Measurements from ENCODE around the gene MTUS2. TPM values are rescaled to one million over a fixed set of nuclear protein-coding genes. Genes with fewer than 3 reads are reported as not detected.

MTUS2 gene
- total RNA-seq, 1 donor from 2014 or later = 0.67 TPM

DNA sequence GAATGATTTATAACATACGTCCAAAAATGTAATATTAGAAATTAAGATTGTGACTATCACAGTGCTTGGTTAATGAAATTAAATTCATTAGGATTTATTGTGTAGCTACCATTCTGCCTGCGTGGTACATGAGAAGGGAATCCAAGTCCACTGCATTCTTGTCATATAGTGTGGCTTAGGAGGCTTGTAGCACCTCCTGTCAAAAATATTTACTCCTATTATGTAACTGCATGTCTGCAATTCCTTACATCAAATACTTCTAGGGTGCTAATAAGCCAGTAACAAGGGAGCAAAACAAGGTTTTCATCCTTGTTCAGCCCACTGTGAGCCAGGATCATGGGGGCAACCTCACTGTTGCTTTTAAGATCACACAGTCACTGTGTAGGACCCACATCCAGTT lies 576.3 kb downstream of the MTUS2 start:
- Histone ChIP-seq H3K4me1 (no peaks in the 10 kb centered on the region), H3K27ac (no peak overlapping the region)
- DNase-seq (ENCODE audit: low spot score) = no peak

DNA sequence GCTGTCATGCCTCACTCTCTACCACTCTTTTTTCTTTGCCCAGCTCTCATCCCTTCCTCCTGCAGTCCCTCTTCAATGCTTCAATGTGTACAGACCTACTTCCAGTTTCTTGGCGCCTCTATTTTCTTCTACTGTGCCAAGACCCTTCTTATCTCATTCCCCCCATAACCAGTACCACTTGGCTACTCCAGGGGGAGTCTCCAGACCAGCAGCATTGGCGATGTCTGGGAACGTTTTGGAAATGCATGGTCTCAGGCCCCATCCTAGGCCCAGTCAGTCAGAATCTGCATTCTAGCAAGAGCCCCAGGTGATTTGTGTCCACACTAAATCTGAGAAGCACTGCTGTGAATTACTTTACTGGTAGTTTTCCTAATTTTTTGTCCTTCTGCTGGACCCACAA lies 577.1 kb downstream of the MTUS2 start:
- no peaks in the 10 kb centered on the region for H4K20me1 ChIP-seq (ENCODE audit: low read depth)
- H3K36me3 ChIP-seq = no peaks in the 10 kb centered on the region
- no peak overlapping the region for H3K4me3 ChIP-seq
- Mint-ChIP-seq H3K36me3 (no peaks in the 10 kb centered on the region), H3K9me3 (no peaks in the 10 kb centered on the region), H3K27ac (no peak overlapping the region), H3K4me3 (no peak overlapping the region), H3K4me1 (no peaks in the 10 kb centered on the region), H3K27me3 (ENCODE audit: insufficient read depth, low read depth) (no peaks in the 10 kb centered on the region)
- TF ChIP-seq EZH2 (IDR thresholded peaks at IDR 0.05) (no peak), EZH2phosphoT487 (IDR thresholded peaks at IDR 0.05) (no peak), CTCF (IDR thresholded peaks at IDR 0.05) (peak; percentile 28)
- H3K4me2 ChIP-seq = no peak overlapping the region
- H3K27ac ChIP-seq = no peak overlapping the region
- no peaks in the 10 kb centered on the region for H3K4me1 ChIP-seq
- no peak for DNase-seq (ENCODE audit: low spot score)
- H3K9ac ChIP-seq = no peak overlapping the region
- H3K9me3 ChIP-seq (ENCODE audit: low read depth) = no peaks in the 10 kb centered on the region
- H3K27me3 ChIP-seq = no peaks in the 10 kb centered on the region
- no peaks in the 10 kb centered on the region for H3F3A ChIP-seq (ENCODE audit: low read depth)
- H2AFZ ChIP-seq (replicated peaks) = no peak overlapping the region
- H3K79me2 ChIP-seq (ENCODE audit: low read depth) = no peaks in the 10 kb centered on the region

More for the DNA sequence above, 576.3 kb downstream of the MTUS2 start:
- H3K4me3 Mint-ChIP-seq = no peak overlapping the region
- Histone ChIP-seq H3K4me2 (no peak overlapping the region), H3K36me3 (no peaks in the 10 kb centered on the region), H3K9ac (no peak overlapping the region), H2AFZ (replicated peaks) (no peak overlapping the region), H4K20me1 (ENCODE audit: low read depth) (no peaks in the 10 kb centered on the region), H3K79me2 (ENCODE audit: low read depth) (no peaks in the 10 kb centered on the region), H3F3A (ENCODE audit: low read depth) (no peaks in the 10 kb centered on the region), H3K27me3 (no peaks in the 10 kb centered on the region), H3K9me3 (ENCODE audit: low read depth) (no peaks in the 10 kb centered on the region), H3K4me3 (no peak overlapping the region)
- no peaks in the 10 kb centered on the region for H3K36me3 Mint-ChIP-seq
- H3K27ac Mint-ChIP-seq = no peak overlapping the region
- TF ChIP-seq EZH2 (IDR thresholded peaks at IDR 0.05) = no peak
- TF ChIP-seq EZH2phosphoT487 (IDR thresholded peaks at IDR 0.05) = no peak
- H3K4me1 Mint-ChIP-seq = no peaks in the 10 kb centered on the region
- no peaks in the 10 kb centered on the region for H3K27me3 Mint-ChIP-seq (ENCODE audit: insufficient read depth, low read depth)
- no peaks in the 10 kb centered on the region for H3K9me3 Mint-ChIP-seq

DNA sequence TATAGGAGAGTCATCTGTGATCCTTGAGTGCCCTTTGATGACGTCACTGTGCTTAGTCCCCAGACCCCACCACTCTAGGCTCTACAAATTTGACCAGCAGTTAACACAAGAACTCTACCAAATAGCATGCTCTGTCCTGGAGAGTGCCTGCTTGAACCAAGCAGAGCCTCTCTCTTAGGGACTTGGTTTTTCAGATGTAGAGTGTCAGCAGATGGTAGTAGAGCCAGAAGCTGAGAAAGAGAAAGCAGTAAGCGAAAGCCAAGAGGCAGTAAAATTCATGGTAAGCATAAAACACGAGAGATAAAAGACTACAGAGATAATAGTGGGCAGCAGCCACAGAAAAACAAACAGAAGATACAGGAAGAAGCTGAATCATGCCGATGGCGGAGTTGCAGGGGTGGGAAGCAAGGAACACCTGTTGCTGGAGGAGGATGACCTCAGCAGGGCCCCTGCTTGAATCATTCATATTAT lies 582.1 kb downstream of the MTUS2 start:
- H3F3A ChIP-seq (ENCODE audit: low read depth) = no peaks in the 10 kb centered on the region
- Mint-ChIP-seq H3K9me3 (no peaks in the 10 kb centered on the region), H3K4me3 (no peak overlapping the region)

More for the DNA sequence above, 582.1 kb downstream of the MTUS2 start:
- Mint-ChIP-seq H3K27me3 (ENCODE audit: insufficient read depth, low read depth) (no peaks in the 10 kb centered on the region), H3K36me3 (no peaks in the 10 kb centered on the region), H3K27ac (no peak overlapping the region), H3K4me1 (peaks cover 12% of the 10 kb centered on the region)
- no peaks in the 10 kb centered on the region for H3K36me3 ChIP-seq
- TF ChIP-seq EZH2 (IDR thresholded peaks at IDR 0.05) = no peak
- no peak for TF ChIP-seq EZH2phosphoT487 (IDR thresholded peaks at IDR 0.05)
- no peak for TF ChIP-seq CTCF (IDR thresholded peaks at IDR 0.05)
- H3K27ac ChIP-seq = no peak overlapping the region
- H3K4me3 ChIP-seq = no peak overlapping the region
- H3K9ac ChIP-seq = no peak overlapping the region
- DNase-seq (ENCODE audit: low spot score) = no peak
- H3K79me2 ChIP-seq (ENCODE audit: low read depth) = no peaks in the 10 kb centered on the region
- no peak overlapping the region for H2AFZ ChIP-seq (replicated peaks)
- H3K4me1 ChIP-seq = peaks cover 4% of the 10 kb centered on the region
- H3K9me3 ChIP-seq (ENCODE audit: low read depth) = no peaks in the 10 kb centered on the region
- H3K4me2 ChIP-seq = no peak overlapping the region
- H4K20me1 ChIP-seq (ENCODE audit: low read depth) = no peaks in the 10 kb centered on the region
- no peaks in the 10 kb centered on the region for H3K27me3 ChIP-seq

All from neural progenitor cell (in vitro differentiated cells).